Kidney (tissue), 14 donors: ENCODE results near the gene CDK2AP2. TPM values are rescaled to one million over a fixed set of nuclear protein-coding genes. Genes with fewer than 3 reads are reported as not detected.

Source experiments
- DNase-seq, 5 donors: peaks; one replicate each; pipeline ENCODE4 v3.0.0-alpha.2; 2013 to 2020
- FAIRE-seq: peaks from 2 replicates; lab custom pipeline; 2012; peaks lifted over from hg19 to GRCh38; lab: Jason Lieb, UNC
- H3K27ac ChIP-seq, 2 donors: one replicate each; pipeline ENCODE4 v1.7.0; 2013; ENCODE audit warnings: low read depth in 2 of 2, low read length in 2 of 2, inconsistent platforms in 1 of 2
- H3K27me3 ChIP-seq: one replicate; pipeline ENCODE4 v1.7.1; 2013; ENCODE audit warnings: low read length, inconsistent platforms; ENCODE audit not compliant: control insufficient read depth, insufficient read depth
- H3K36me3 ChIP-seq, 3 donors: one replicate each; pipeline versions ENCODE4 v1.7.0 to v1.7.1; 2013; ENCODE audit warnings: low read length in 3 of 3, control low read depth in 1 of 3, inconsistent platforms in 1 of 3; ENCODE audit not compliant: insufficient read depth in 3 of 3, control insufficient read depth in 2 of 3
- H3K4me1 ChIP-seq, 3 donors: one replicate each; pipeline versions ENCODE4 v1.7.0 to v1.7.1; 2013; ENCODE audit warnings: low read length in 3 of 3, inconsistent platforms in 1 of 3, low read depth in 1 of 3; ENCODE audit not compliant: control insufficient read depth in 2 of 3, insufficient read depth in 2 of 3
- H3K4me3 ChIP-seq, 3 donors: one replicate each; pipeline versions ENCODE4 v1.7.0 to v1.8.1; 2013; ENCODE audit warnings: low read length in 3 of 3, control low read depth in 1 of 3, inconsistent platforms in 1 of 3
- H3K9ac ChIP-seq, 3 donors: one replicate each; pipeline versions ENCODE4 v1.7.0 to v1.7.1; 2013; ENCODE audit warnings: low read length in 3 of 3, control low read depth in 1 of 3, inconsistent platforms in 1 of 3
- H3K9me3 ChIP-seq, 3 donors: one replicate each; pipeline versions ENCODE4 v1.7.0 to v1.7.1; 2013; ENCODE audit warnings: low read length in 3 of 3, control low read depth in 1 of 3, inconsistent platforms in 1 of 3; ENCODE audit not compliant: control insufficient read depth in 2 of 3, insufficient read depth in 1 of 3
- intact Hi-C: fragments of 100-400 bp; cut with DNase I; formaldehyde crosslinking; loops from one replicate; pipeline ENCODE4 v1.11.1; 2022
- polyA plus RNA-seq: library from polyadenylated mRNA; stranded (reverse); fragments of 350-450 nt; fragmentation: Illumina TruSeq; extraction: RNeasy Lipid Tissue Mini Kit (QIAGEN cat#74804); gene quantifications from one replicate; pipeline ENCODE4 v1.2.3, GENCODE V29; 2014; ENCODE audit warnings: low read depth, low replicate concordance; ENCODE audit not compliant: insufficient read depth
- total RNA-seq: library from RNA; stranded (reverse); fragmentation: NEBNext Ultra II Directional; extraction: Animal tissue kit (Norgen Biotek cat#: 25700); gene quantifications from one replicate; pipeline ENCODE4 v1.2.1, GENCODE V29; 2021
- TF ChIP-seq, protein P1 (sequence below): IDR thresholded peaks from 3 replicates; pipeline ENCODE4 v1.5.1; 2012; ENCODE audit warnings: mild to moderate bottlenecking, moderate library complexity, borderline replicate concordance; ENCODE audit not compliant: insufficient read depth; ENCODE audit errors: extremely low read depth
- donor health status: control.
- donor health status: control.
- donor health status: control.
- donor health status: control.
- donor health status: control.
- donor health status: DM: yes; HTN: yes; CAD: no.
- donor health status: Normal renal cell carcinoma (clear cell type).

Gene CDK2AP2
- total and polyA plus RNA-seq, 2 donors from 2014 or later, result 98.4 to 188 TPM

DNA sequence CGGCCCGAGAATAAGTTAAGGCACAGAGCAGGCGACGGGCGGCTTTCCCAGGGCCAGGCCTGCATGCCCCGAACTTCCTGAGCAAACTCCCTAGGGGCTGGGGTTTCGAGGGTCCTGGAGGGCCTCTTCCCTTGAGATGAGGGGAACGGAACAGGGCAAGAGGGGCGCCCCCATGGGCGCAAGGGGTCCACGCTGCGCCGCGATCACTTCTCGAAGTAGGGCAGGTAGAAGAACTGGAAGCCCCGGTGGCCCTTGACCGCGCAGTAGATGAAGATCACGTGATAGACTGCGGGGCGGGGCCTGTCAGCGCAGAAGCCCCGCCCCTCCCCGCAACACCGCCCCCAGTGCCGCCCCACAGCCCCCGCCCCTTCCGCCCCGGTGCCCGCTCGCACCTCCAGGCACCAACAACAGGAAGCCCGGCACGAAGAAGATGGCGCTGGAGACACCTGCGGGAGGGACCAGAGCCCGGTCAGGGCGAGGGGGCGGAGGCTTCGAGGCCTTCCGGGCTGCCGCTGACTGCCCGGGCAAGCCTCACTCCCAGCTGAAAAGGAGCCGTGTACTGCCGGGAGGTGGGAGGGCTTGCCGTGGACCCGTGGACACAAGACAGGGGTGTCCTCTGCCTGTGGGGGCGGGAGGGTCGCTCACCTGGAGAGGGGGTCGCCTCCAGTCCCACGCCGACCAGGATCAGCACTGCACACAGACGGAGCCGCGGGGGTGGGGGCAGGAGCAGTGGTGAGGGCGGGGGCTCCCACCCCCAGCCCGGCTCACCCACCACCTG lies 43.4 kb downstream of the CDK2AP2 start:
- DNase-seq (peak; percentile 92 to 97 (median 94)), FAIRE-seq (no peak)
- Histone ChIP-seq H3K36me3 (no peaks in the 10 kb centered on the region), H3K9ac (peak overlapping the region; percentile 9 to 96 (median 18)), H3K9me3 (no peaks in the 10 kb centered on the region), H3K4me3 (peak overlapping the region; percentile 50 to 81 (median 56)), H3K4me1 (peaks cover 0 to 23% (median 12%) of the 10 kb centered on the region in 3 donors), H3K27ac (peak overlapping the region; percentile 93), H3K27me3 (no peaks in the 10 kb centered on the region)
- TF ChIP-seq, protein P1, sequence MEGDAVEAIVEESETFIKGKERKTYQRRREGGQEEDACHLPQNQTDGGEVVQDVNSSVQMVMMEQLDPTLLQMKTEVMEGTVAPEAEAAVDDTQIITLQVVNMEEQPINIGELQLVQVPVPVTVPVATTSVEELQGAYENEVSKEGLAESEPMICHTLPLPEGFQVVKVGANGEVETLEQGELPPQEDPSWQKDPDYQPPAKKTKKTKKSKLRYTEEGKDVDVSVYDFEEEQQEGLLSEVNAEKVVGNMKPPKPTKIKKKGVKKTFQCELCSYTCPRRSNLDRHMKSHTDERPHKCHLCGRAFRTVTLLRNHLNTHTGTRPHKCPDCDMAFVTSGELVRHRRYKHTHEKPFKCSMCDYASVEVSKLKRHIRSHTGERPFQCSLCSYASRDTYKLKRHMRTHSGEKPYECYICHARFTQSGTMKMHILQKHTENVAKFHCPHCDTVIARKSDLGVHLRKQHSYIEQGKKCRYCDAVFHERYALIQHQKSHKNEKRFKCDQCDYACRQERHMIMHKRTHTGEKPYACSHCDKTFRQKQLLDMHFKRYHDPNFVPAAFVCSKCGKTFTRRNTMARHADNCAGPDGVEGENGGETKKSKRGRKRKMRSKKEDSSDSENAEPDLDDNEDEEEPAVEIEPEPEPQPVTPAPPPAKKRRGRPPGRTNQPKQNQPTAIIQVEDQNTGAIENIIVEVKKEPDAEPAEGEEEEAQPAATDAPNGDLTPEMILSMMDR, result no peak
- intact Hi-C loops, result no loop called here

DNA sequence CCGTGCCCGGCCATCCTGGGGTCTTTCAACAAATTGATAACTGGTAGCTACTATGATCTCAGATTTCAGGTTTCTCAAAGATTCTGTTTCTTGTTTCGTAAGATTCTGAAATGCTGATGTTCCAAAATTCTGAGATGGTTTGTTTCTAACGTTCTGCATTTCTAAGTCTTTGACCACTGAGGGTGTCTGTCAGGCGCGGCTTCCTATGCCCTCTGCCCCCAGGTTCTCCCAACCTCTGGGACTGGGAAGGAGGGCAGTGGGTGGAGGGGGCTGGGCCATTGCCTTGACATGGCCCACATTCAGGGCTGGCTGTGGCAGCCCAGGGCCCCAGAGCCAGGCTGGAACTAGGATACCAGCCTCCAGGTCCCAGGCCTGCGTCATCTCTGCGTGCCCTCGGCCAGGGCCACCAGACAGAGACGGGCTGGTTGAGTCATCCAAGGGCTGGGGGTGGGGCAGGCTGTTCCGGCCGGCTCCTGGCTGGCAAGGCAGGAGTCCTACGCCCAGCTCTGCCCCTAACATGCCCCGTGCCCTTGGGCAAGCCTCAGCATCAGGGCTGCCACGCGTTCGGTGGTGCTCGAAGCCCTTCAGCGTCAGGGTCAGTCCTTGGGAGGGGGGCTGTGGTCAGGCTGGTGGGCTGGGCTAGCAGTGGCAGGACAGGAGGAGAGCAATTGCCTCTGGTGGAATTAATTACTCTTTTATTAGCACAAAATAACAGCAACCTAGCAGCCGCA lies 44.1 kb downstream of the CDK2AP2 start:
- TF ChIP-seq, protein P1, result no peak
- Histone ChIP-seq H3K9ac (peak overlapping the region in 1 of 3 donors; percentile 48), H3K9me3 (no peaks in the 10 kb centered on the region), H3K36me3 (no peaks in the 10 kb centered on the region), H3K4me3 (peak overlapping the region in 1 of 3 donors; percentile 81), H3K27ac (peak overlapping the region; percentile 86 to 93), H3K27me3 (no peaks in the 10 kb centered on the region), H3K4me1 (peaks cover 0 to 21% (median 12%) of the 10 kb centered on the region in 3 donors)
- intact Hi-C loops, result no loop called here
- DNase-seq, result peak in 2 of 5 donors; percentile 78 to 95
- FAIRE-seq, result no peak

DNA sequence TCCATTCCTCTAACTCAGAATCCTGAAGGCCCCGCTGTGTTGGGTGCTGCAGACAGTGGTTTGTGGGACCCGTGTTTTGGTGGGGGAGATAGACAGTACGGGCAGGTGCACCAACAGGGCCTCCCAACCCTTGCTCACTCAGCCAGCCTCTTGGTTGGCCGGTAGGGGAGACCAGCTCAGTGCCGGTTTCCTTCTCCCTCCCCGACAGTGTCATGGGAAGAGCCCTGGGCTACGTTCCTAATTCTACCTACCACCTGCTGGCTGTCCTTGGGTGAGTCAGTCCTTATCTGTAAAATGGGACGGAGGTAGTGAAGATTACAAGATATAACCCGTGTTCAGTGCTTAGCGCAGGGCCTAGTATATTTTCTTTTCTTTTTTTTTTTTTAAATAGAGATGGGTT lies 44.8 kb downstream of the CDK2AP2 start:
- TF ChIP-seq, protein P1, result no peak
- Histone ChIP-seq H3K36me3 (no peaks in the 10 kb centered on the region), H3K4me1 (peaks cover 0 to 18% (median 8%) of the 10 kb centered on the region in 3 donors), H3K9ac (no peak overlapping the region), H3K27ac (no peak overlapping the region), H3K9me3 (no peaks in the 10 kb centered on the region), H3K4me3 (no peak overlapping the region), H3K27me3 (no peaks in the 10 kb centered on the region)
- no peak for FAIRE-seq
- DNase-seq, result peak in 1 of 5 donors; percentile 66
- intact Hi-C loops, result no loop called here
